Activated CD4-positive, alpha-beta T cell treated with anti-CD3 and anti-CD28 coated beads, Interleukin-2, amount 50 U/mL, for 1 hour (primary cell): Measurements from ENCODE around the gene AJM1.
A peak's percentile ranks its signal among the peaks of the same experiment; 100 is the strongest.
"Not testable (repeated sequence)": the region's sequence is repeated elsewhere in the genome, so short reads cannot be mapped to it uniquely, and the experiment has no call there.

Experiments used
- DNase-seq: peaks from one replicate; pipeline ENCODE4 v3.0.0-alpha.2; 2020

Gene AJM1

DNA sequence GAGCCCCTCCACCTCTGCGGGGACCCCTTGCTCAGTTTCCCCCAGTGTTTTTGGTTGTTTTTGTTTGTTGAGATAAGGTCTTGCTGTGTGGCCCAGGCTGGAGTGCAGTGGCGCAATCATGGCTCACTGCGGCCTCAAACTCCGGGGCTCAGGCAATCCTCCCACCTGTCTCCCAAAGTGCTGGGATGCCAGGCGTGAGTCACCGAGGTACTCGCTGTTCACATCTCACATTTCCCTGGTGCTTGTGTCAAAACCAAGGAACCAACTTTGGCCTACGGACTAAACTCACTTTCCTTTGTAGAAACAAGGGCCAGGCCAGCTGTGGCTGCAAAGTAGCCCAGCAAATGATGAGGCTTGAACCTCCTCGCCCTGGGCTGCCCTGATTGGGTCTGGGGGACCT, 9.7 kb upstream of the AJM1 start:
- no peak for DNase-seq

DNA sequence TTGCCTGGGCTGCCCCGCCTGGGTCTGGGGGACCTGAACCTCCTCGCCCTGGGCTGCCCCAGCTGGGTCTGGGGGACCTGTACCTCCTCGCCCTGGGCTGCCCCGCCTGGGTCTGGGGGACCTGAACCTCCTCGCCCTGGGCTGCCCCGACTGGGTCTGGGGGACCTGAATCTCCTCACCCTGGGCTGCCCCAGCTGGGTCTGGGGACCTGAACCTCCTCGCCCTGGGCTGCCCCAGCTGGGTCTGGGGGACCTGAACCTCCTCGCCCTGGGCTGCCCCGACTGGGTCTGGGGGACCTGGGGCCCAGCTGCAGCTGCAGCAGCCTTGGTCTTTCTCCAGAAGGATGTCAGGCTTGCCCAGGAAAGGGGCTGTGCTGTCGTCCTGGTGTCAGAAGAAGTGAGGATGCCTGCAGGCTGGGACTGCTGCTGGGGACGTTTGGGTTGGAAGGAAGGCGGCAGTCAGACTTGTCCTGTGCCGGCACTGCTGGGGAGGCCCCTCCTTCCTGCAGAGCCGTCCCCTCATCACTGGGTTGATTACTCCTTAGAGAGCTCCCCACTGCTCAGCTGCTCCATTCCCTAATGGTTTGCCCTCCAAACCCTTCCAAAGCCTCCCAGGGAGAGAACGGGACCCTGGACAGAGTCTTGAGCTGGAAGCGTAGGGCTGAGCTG, 8.8 kb upstream of the AJM1 start:
- not testable (repeated sequence) for DNase-seq

- no peak for DNase-seq
Measured at GRCh38 chr9:136835162-136835931, 6.9 kb upstream of the AJM1 start.

- DNase-seq: no peak
Measured at GRCh38 chr9:136835932-136836904, 6.1 kb upstream of the AJM1 start.

DNA sequence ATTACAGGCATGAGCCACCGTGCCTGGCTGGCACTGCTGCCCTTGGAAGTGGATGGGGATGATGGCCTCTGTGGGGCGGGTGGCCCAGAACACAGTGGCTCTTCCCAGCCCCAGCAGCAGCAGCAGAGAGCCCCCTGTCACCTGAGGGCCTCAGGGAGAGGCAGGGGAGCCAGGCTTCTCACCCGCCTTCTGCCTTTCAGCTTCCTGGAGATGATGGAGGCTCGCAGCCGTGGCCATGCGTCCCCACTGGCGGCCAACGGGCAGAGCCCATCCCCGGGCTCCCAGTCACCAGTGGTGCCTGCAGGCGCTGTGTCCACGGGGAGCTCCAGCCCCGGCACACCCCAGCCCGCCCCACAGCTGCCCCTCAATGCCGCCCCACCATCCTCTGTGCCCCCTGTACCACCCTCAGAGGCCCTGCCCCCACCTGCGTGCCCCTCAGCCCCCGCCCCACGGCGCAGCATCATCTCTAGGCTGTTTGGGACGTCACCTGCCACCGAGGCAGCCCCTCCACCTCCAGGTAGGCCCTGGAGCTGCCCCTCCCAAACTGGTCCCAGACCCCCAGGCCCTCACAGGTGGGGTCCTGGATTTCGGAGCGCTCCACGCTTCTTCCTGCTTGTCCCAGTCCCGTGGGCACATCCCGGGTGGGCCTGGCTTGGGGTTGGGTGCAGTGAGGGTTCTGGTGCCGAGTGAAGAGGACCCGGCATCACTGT, 5.0 kb upstream of the AJM1 start:
- no peak for DNase-seq

DNA sequence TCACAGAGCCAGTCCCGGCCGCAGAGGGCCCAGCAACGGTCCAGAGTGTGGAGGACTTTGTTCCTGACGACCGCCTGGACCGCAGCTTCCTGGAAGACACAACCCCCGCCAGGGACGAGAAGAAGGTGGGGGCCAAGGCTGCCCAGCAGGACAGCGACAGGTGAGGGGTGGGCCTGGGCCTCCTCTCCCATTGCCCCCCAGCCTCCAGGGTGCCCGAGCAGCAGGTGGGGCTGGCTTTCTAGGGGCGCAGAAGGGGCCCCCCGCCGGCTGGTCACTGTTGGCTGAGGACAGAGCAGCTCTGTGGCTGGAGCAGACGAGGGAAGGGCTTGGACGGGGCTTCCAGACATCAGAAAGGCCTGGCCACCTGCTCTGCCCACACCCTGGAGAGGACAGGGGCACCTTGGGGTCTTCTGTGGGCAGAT, 4.4 kb upstream of the AJM1 start:
- DNase-seq: not testable (repeated sequence)

DNA sequence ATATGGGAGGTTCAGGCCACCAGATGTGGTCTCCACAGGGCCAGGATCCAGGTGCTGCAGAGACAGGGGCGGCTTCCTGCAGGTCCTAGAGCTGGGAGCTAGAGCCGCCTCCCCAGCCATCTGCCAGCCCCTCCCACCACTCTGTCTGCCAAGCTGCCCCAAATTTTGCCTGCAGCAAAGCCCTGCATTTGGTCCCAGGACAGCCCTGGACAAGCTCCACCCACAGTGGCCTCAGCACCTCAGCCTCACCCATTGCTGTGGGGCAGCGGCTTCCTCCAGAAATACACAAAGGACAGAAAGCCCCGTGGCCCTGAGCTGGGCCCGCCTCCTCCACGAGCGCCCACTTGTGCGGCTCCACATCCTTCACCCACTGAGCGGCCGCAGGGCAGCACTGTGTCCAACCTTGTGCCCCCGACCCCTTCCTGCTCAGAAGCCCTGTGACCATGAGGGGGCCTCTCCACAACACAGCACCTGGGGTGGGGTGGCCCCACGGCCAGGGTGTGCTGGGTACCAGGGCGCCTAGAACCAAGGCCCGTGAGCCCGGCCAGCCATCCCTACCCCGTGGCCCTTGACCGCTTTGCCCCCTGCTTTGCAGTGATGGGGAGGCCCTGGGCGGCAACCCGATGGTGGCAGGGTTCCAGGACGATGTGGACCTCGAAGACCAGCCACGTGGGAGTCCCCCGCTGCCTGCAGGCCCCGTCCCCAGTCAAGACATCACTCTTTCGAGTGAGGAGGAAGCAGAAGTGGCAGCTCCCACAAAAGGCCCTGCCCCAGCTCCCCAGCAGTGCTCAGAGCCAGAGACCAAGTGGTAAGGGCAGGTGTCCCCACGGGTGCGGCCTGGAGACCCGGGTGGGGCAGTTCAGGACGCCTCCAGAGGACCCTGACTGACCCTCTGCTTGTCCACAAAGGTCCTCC, 3.7 kb upstream of the AJM1 start:
- DNase-seq: no peak

DNA sequence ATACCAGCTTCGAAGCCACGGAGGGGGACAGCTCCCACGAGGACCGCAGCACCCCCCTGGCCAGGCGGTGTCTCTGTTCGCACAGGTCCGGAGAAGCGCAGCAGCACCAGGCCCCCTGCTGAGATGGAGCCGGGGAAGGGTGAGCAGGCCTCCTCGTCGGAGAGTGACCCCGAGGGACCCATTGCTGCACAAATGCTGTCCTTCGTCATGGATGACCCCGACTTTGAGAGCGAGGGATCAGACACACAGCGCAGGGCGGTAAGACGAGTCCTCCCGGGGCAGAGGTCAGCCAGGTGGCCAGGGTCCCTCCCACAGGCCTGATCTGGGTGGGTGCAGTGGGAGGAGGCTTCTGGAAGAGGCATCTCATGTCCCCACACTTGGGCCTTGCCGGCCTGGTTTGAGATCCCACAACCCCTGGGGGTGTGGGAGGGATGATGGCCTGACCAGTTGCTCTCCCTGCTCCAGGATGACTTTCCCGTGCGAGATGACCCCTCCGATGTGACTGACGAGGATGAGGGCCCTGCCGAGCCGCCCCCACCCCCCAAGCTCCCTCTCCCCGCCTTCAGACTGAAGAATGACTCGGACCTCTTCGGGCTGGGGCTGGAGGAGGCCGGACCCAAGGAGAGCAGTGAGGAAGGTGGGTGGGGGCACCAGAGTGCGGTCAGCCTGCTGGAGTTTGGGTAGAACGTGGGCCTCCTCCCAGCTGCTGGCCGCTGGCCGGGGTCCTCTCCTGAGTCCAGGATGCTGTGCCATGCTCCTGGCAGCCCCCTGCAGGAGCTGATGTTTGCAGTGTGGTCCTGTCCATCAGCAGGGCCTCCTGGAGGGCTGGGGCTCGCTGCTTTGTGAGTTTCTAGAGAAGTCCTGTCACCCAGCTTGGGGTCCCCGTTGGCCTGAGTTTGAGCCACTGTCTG, 2.8 kb upstream of the AJM1 start:
- DNase-seq: no peak

GRCh38 chr9:136840140-136840876, 2.0 kb upstream of the AJM1 start:
- no peak for DNase-seq

GRCh38 chr9:136840877-136841645, 1.2 kb upstream of the AJM1 start:
- DNase-seq: no peak

GRCh38 chr9:136841646-136842379, 465 bp upstream of the AJM1 start:
- not testable (repeated sequence) for DNase-seq

GRCh38 chr9:136843159-136843800, 1.0 kb downstream of the AJM1 start:
- not testable (repeated sequence) for DNase-seq

- peak; percentile 56 for DNase-seq
Measured at GRCh38 chr9:136843801-136844740, 1.8 kb downstream of the AJM1 start.

- DNase-seq: no peak
Measured at GRCh38 chr9:136844761-136845464, 2.6 kb downstream of the AJM1 start.

GRCh38 chr9:136845465-136846260, 3.4 kb downstream of the AJM1 start:
- DNase-seq: no peak
